Stimulated activated CD4-positive, alpha-beta T cell treated with anti-CD3 and anti-CD28 coated beads, Interleukin-15, amount 100 ng/mL, for 1 hour (primary cell): ENCODE data around the gene RNF222.
"Not testable (repeated sequence)": the region's sequence is repeated elsewhere in the genome, so short reads cannot be mapped to it uniquely, and the experiment has no call there.

Experiments
- DNase-seq, 2 donors: peaks; one replicate each; pipeline ENCODE4 v3.0.0-alpha.2; 2020; ENCODE audit warnings: low read depth in 1 of 2, low spot score in 1 of 2

The RNF222 gene

GRCh38 chr17:8347001-8347400 lies 50.6 kb downstream of the RNF222 start:
- not testable (repeated sequence) for DNase-seq

DNA sequence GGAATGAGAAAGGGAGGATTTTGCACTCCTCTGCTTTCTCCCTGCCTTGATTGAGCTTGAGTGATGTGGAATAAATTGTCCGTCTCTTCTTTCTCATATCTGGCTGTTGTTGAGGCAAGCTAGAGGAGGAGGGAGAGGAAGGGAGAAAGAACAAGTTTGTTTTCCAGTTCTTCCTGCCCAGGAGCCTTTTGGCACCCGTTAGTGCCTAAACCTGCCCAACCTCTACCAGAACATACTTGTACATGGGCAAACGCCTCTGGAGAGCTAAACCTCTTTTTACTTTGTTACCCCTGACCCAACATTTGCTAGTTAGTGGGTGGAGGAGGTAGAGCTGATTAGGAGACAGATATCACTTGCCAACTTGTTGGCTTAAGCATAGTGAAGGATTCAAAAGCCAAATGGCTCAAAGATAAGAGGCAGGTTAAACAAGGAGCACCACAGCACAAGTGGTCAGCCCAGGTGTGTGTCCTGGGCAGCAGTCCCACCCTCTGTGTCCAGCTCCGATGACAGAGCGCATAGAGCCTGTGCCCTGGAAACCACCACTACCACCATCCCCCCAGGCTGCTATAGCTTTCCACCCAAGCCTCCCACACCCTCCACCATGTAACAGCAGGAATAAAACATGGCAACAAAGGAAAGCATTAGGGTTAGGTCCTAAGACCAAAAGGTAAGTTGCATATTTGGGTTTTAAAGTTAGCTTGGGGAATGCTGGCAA lies 51.5 kb downstream of the RNF222 start:
- DNase-seq: no peak

DNA sequence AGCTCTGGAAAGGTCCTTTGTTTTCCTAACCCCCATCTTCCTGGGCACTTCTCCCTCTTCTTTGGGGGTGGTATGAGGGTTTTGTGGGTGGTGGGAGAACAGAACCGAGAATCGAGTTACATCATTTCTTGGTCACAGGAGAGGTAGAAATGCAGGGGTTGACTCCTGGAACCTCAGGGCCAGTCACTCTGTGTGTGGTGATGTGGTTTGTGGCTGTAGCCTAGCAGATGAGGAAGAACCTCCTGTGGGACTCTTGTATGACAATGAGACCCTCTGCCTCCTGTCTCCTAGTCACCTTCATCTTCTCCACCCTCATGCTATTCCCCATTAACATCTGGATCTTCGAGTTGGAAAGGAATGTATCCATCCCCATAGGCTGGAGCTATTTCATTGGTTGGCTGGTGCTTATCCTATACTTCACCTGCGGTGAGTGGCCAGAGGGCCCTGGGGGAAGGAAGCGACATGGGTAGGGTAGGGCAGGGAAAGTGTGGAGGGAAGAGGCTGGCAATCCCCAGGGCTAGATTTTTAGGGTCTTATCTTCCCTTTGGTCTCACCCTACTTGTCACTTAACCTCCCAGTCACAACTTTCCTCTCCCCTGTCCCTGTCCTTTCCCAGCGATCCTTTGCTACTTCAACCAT lies 52.5 kb downstream of the RNF222 start:
- DNase-seq: no peak

GRCh38 chr17:8341456-8341855 lies 56.2 kb downstream of the RNF222 start:
- no peak for DNase-seq
